H9 (cell line): ENCODE results near the gene STK11. TPM values are rescaled to one million over a fixed set of nuclear protein-coding genes. Genes with fewer than 3 reads are reported as not detected.
A peak's percentile ranks its signal among the peaks of the same experiment; 100 is the strongest.

Source experiments
- DNase-seq: peaks from one replicate; pipeline ENCODE4 v3.0.0-alpha.2; 2017
- H2AFZ ChIP-seq: one replicate; pipeline ENCODE4 v1.6.1; 2013; ENCODE audit warnings: mild to moderate bottlenecking, low read length, control low read depth, moderate library complexity
- H2AK5ac ChIP-seq: 2 replicates; pipeline ENCODE4 v1.6.1; 2013; ENCODE audit warnings: low read length, control low read depth, mixed read lengths; ENCODE audit not compliant: insufficient read length
- H2BK120ac ChIP-seq: one replicate; pipeline ENCODE4 v1.6.1; 2013; ENCODE audit warnings: low read depth, mild to moderate bottlenecking, low read length, control low read depth, inconsistent platforms; ENCODE audit not compliant: poor library complexity, severe bottlenecking
- H2BK12ac ChIP-seq: 2 replicates; pipeline ENCODE4 v1.6.1; 2013; ENCODE audit warnings: low read length, control low read depth, mixed read lengths, low read depth; ENCODE audit not compliant: insufficient read length
- H2BK15ac ChIP-seq: 2 replicates; pipeline ENCODE4 v1.6.1; 2013; ENCODE audit warnings: low read depth, low read length, control low read depth
- H2BK20ac ChIP-seq: one replicate; pipeline ENCODE4 v1.6.1; 2013; ENCODE audit warnings: low read depth, mild to moderate bottlenecking, low read length, control low read depth, inconsistent platforms; ENCODE audit not compliant: poor library complexity, severe bottlenecking
- H2BK5ac ChIP-seq: 2 replicates; pipeline ENCODE4 v1.6.1; 2013; ENCODE audit warnings: low read length, control low read depth, mixed read lengths; ENCODE audit not compliant: insufficient read length
- H3K14ac ChIP-seq: 2 replicates; pipeline ENCODE4 v1.6.1; 2013; ENCODE audit warnings: low read length, control low read depth; ENCODE audit not compliant: insufficient read depth
- H3K18ac ChIP-seq: 2 replicates; pipeline ENCODE4 v1.6.1; 2013; ENCODE audit warnings: low read depth, mild to moderate bottlenecking, mixed read lengths, low read length, control low read depth; ENCODE audit not compliant: insufficient read length
- H3K23ac ChIP-seq: 2 replicates; pipeline ENCODE4 v1.6.1; 2013; ENCODE audit warnings: low read length, control low read depth, mixed read lengths, low read depth; ENCODE audit not compliant: insufficient read length
- H3K23me2 ChIP-seq: 2 replicates; pipeline ENCODE4 v1.6.1; 2013; ENCODE audit warnings: low read depth, mild to moderate bottlenecking, mixed read lengths, low read length, control low read depth; ENCODE audit not compliant: insufficient read length, poor library complexity, severe bottlenecking
- H3K27ac ChIP-seq: 2 replicates; pipeline ENCODE4 v1.5.1; 2013; ENCODE audit warnings: low read length, control low read depth, mixed read lengths, low read depth; ENCODE audit not compliant: insufficient read length
- H3K27me3 ChIP-seq: 2 replicates; pipeline ENCODE4 v1.6.1; 2013; ENCODE audit warnings: low read length, control low read depth, inconsistent platforms; ENCODE audit not compliant: insufficient read depth
- H3K4ac ChIP-seq: 2 replicates; pipeline ENCODE4 v1.6.1; 2013; ENCODE audit warnings: low read depth, mild to moderate bottlenecking, control low read depth, inconsistent platforms, low read length, moderate library complexity
- H3K4me1 ChIP-seq: 2 replicates; pipeline ENCODE4 v1.6.1; 2013; ENCODE audit warnings: low read length, control low read depth, inconsistent platforms; ENCODE audit not compliant: insufficient read depth
- H3K4me2 ChIP-seq: 2 replicates; pipeline ENCODE4 v1.6.1; 2013; ENCODE audit warnings: low read length, control low read depth, mixed read lengths; ENCODE audit not compliant: insufficient read length, insufficient read depth
- H3K56ac ChIP-seq: 2 replicates; pipeline ENCODE4 v1.6.1; 2013; ENCODE audit warnings: low read depth, mild to moderate bottlenecking, mixed read lengths, low read length, control low read depth; ENCODE audit not compliant: insufficient read length
- H3K79me1 ChIP-seq: 2 replicates; pipeline ENCODE4 v1.6.1; 2013; ENCODE audit warnings: low read depth, mild to moderate bottlenecking, moderate library complexity, low read length, control low read depth, inconsistent platforms; ENCODE audit not compliant: insufficient read depth, poor library complexity, severe bottlenecking
- H3K79me2 ChIP-seq: 2 replicates; pipeline ENCODE4 v1.6.1; 2013; ENCODE audit warnings: low read length, control low read depth, inconsistent platforms; ENCODE audit not compliant: insufficient read depth
- H3K9ac ChIP-seq: 2 replicates; pipeline ENCODE4 v1.6.1; 2013; ENCODE audit warnings: low read length, control low read depth, mixed read lengths; ENCODE audit not compliant: insufficient read length; ENCODE audit errors: extremely low read depth
- H3K9me3 ChIP-seq: one replicate; pipeline ENCODE4 v1.6.1; 2013; ENCODE audit warnings: low read depth, low read length, inconsistent platforms; ENCODE audit not compliant: control insufficient read depth
- H3T11ph ChIP-seq: one replicate; pipeline ENCODE4 v1.6.1; 2013; ENCODE audit warnings: mild to moderate bottlenecking, low read length, control low read depth, inconsistent platforms
- H4K20me1 ChIP-seq: one replicate; pipeline ENCODE4 v1.6.1; 2013; ENCODE audit not compliant: control insufficient read depth, insufficient read length, insufficient read depth
- H4K5ac ChIP-seq: 2 replicates; pipeline ENCODE4 v1.6.1; 2013; ENCODE audit warnings: low read depth, mild to moderate bottlenecking, mixed read lengths, low read length, control low read depth; ENCODE audit not compliant: insufficient read length
- H4K8ac ChIP-seq: replicated peaks from 2 replicates; pipeline ENCODE4 v1.6.1; 2013; ENCODE audit warnings: low read length, control low read depth, mixed read lengths, low read depth; ENCODE audit not compliant: insufficient read length
- H4K91ac ChIP-seq: 2 replicates; pipeline ENCODE4 v1.6.1; 2013; ENCODE audit warnings: low read depth, mild to moderate bottlenecking, moderate library complexity, mixed read lengths, low read length, control low read depth; ENCODE audit not compliant: insufficient read length
- H3K27ac Mint-ChIP-seq, 3 experiments: 2 replicates in 2 of 3; 3 replicates in 1 of 3; pipeline ENCODE4 v1.8.0; 2020 to 2021; ENCODE audit warnings: mixed read lengths in 3 of 3, mild to moderate bottlenecking in 1 of 3, moderate library complexity in 1 of 3
- H3K27me3 Mint-ChIP-seq: 2 replicates; pipeline ENCODE4 v1.8.0; 2021; ENCODE audit warnings: low read depth, mild to moderate bottlenecking, moderate library complexity, mixed read lengths
- H3K36me3 Mint-ChIP-seq, 3 experiments: 2 replicates in 2 of 3; 3 replicates in 1 of 3; pipeline ENCODE4 v1.8.0; 2020 to 2021; ENCODE audit warnings: low read depth in 3 of 3, mixed read lengths in 3 of 3; ENCODE audit not compliant: insufficient read depth in 1 of 3
- H3K4me1 Mint-ChIP-seq, 2 experiments: 2 replicates each; pipeline ENCODE4 v1.8.0; 2020; ENCODE audit warnings: mixed read lengths in 2 of 2
- H3K4me3 Mint-ChIP-seq, 2 experiments: 2 replicates in 1 of 2; 3 replicates in 1 of 2; pipeline ENCODE4 v1.8.0; 2020 to 2021; ENCODE audit warnings: mild to moderate bottlenecking in 2 of 2, mixed read lengths in 2 of 2, moderate library complexity in 1 of 2
- H3K9me3 Mint-ChIP-seq, 2 experiments: 2 replicates in 1 of 2; 3 replicates in 1 of 2; pipeline ENCODE4 v1.8.0; 2020; ENCODE audit warnings: mild to moderate bottlenecking in 2 of 2, mixed read lengths in 2 of 2, moderate library complexity in 1 of 2
- WGBS: extraction: QIAGEN DNeasy Blood & Tissue Kit; methylation state at CpG from one replicate; pipeline ENCODE4 v1.1.7; 2013; ENCODE audit warnings: missing lambda C conversion rate, low lambda C conversion rate, mixed read lengths; ENCODE audit not compliant: insufficient read length; ENCODE audit errors: extremely low coverage; 5-methylcytosine and 5-hydroxymethylcytosine counted together
- total RNA-seq: library from RNA; stranded (reverse); gene quantifications from 2 replicates; pipeline ENCODE4 v1.2.1, GENCODE V29; 2021
- TF ChIP-seq, protein P1 (sequence below): fragments of 200-600 bp; sonication (generic); conservative IDR thresholded peaks from 3 replicates; pipeline ENCODE4 v1.8.0; 2021; ENCODE audit warnings: antibody characterized with exemption, mild to moderate bottlenecking

The STK11 gene
- total RNA-seq, 1 experiment from 2014 or later = 74.3 TPM

DNA sequence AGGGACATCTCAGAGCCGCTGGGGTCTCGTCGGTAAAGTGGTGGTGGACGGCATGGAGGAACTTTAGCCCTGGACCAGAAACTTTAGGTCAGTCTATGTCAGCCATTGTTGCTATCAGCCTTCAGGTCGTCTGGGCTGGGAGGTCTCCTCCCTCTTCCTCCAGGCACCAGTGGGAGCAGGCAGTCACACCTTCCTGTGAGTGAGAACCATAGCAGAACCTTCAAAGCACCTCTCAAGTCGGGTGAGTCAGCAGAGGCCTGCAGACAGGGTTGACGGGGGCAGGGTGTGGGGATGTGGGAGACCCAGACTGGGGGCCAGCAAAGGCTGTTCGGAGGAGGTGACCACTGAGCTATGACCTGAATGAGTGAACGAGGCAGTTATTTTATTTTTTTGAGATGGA lies 16.2 kb upstream of the STK11 start:
- H3K14ac ChIP-seq = no peak overlapping the region
- H4K5ac ChIP-seq = no peak overlapping the region
- no peak overlapping the region for H3K4me3 Mint-ChIP-seq
- no CpG with 5 or more reads among the region's 9 CpGs for WGBS
- no peak overlapping the region for H3K4me2 ChIP-seq
- no peak overlapping the region for H3K18ac ChIP-seq
- H2BK15ac ChIP-seq = no peak overlapping the region
- no peak overlapping the region for H3K23ac ChIP-seq
- H2BK120ac ChIP-seq = no peak overlapping the region
- H3K9ac ChIP-seq = no peak overlapping the region
- no peak overlapping the region for H3K56ac ChIP-seq
- no peaks in the 10 kb centered on the region for H3K79me1 ChIP-seq
- no peak overlapping the region for H2BK12ac ChIP-seq
- H4K8ac ChIP-seq = no peak overlapping the region
- no peaks in the 10 kb centered on the region for H3K27me3 ChIP-seq
- no peak overlapping the region for H2AK5ac ChIP-seq
- DNase-seq = no peak
- no peaks in the 10 kb centered on the region for H4K20me1 ChIP-seq
- H3K4me1 ChIP-seq = no peaks in the 10 kb centered on the region
- peak overlapping the region in 1 of 3 experiments; percentile 24; a peak in 1 of 7 replicates for H3K27ac Mint-ChIP-seq
- H4K91ac ChIP-seq = no peak overlapping the region
- no peak overlapping the region for H3K4ac ChIP-seq
- H3K79me2 ChIP-seq = no peaks in the 10 kb centered on the region
- H3K27me3 Mint-ChIP-seq = no peaks in the 10 kb centered on the region; the same call in 1 of the 2 replicates
- no peaks in the 10 kb centered on the region for H3K23me2 ChIP-seq
- no peaks in the 10 kb centered on the region for H3K36me3 Mint-ChIP-seq
- H2BK20ac ChIP-seq = no peak overlapping the region
- H2BK5ac ChIP-seq = no peak overlapping the region
- H3K4me1 Mint-ChIP-seq = peaks cover 0 to 8% of the 10 kb centered on the region in 2 experiments; a peak in 2 of 4 replicates
- no peaks in the 10 kb centered on the region for H3K9me3 ChIP-seq
- TF ChIP-seq, protein P1, sequence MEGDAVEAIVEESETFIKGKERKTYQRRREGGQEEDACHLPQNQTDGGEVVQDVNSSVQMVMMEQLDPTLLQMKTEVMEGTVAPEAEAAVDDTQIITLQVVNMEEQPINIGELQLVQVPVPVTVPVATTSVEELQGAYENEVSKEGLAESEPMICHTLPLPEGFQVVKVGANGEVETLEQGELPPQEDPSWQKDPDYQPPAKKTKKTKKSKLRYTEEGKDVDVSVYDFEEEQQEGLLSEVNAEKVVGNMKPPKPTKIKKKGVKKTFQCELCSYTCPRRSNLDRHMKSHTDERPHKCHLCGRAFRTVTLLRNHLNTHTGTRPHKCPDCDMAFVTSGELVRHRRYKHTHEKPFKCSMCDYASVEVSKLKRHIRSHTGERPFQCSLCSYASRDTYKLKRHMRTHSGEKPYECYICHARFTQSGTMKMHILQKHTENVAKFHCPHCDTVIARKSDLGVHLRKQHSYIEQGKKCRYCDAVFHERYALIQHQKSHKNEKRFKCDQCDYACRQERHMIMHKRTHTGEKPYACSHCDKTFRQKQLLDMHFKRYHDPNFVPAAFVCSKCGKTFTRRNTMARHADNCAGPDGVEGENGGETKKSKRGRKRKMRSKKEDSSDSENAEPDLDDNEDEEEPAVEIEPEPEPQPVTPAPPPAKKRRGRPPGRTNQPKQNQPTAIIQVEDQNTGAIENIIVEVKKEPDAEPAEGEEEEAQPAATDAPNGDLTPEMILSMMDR = no peak
- H3K9me3 Mint-ChIP-seq = no peaks in the 10 kb centered on the region
- no peak overlapping the region for H2AFZ ChIP-seq
- H3T11ph ChIP-seq = no peak overlapping the region
- no peak overlapping the region for H3K27ac ChIP-seq
